HG03558 (cell line): ENCODE measurements around the gene CARS2.
"Not testable (repeated sequence)": the region's sequence is repeated elsewhere in the genome, so short reads cannot be mapped to it uniquely, and the experiment has no call there.

Source experiments
- ATAC-seq: cut with Tn5 transposase; IDR thresholded peaks from one replicate; pipeline ENCODE4 v1.9.1; 2021; ENCODE audit warnings: moderate number of reproducible peaks; ENCODE audit not compliant: unreplicated experiment; ENCODE audit errors: extremely low read depth

The CARS2 gene, protein sequence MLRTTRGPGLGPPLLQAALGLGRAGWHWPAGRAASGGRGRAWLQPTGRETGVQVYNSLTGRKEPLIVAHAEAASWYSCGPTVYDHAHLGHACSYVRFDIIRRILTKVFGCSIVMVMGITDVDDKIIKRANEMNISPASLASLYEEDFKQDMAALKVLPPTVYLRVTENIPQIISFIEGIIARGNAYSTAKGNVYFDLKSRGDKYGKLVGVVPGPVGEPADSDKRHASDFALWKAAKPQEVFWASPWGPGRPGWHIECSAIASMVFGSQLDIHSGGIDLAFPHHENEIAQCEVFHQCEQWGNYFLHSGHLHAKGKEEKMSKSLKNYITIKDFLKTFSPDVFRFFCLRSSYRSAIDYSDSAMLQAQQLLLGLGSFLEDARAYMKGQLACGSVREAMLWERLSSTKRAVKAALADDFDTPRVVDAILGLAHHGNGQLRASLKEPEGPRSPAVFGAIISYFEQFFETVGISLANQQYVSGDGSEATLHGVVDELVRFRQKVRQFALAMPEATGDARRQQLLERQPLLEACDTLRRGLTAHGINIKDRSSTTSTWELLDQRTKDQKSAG

DNA sequence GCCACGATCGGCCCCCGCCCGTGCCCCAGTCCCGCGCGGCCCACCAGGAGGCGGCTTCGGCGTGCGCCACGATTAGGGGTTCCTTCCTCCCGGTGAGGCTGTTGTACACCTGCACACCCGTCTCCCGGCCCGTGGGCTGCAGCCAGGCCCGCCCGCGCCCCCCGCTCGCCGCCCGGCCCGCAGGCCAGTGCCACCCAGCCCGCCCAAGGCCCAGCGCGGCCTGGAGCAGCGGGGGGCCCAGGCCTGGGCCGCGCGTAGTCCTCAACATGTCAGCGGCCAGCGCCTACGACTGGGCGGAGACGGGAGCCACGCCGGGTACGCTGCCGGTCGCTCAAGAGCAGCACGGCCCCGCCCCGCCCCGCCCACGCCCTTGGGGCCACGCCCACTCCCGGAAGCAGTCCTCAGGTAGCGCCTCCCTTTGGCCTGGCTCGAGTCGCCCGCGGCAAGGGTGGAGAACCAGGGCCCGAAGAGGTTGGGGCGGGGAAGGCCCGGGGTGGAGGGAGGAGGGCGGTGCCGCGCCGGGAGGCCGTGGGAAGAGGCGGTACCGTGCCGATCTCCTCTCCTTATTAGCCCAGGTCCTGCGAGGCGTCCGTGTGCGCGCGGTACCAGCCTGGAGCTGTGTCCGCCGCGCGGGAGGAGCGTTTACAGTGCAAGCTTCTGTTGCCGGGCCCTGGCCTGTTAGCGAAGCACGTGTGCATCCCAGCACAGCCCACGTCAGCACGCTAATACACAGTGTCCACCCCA, at the start of gene CARS2:
Gene CARS2, minus strand, starts transcription at position 291 of the 744 bp plus-strand sequence. Its CDS starts 23 bp downstream, at position 268.
- peak; percentile 90 for ATAC-seq

- no peak for ATAC-seq
Measured at GRCh38 chr13:110748271-110748670, 42.4 kb upstream of the CARS2 start.

- no peak for ATAC-seq
Measured at GRCh38 chr13:110746438-110746837, 40.5 kb upstream of the CARS2 start.

DNA sequence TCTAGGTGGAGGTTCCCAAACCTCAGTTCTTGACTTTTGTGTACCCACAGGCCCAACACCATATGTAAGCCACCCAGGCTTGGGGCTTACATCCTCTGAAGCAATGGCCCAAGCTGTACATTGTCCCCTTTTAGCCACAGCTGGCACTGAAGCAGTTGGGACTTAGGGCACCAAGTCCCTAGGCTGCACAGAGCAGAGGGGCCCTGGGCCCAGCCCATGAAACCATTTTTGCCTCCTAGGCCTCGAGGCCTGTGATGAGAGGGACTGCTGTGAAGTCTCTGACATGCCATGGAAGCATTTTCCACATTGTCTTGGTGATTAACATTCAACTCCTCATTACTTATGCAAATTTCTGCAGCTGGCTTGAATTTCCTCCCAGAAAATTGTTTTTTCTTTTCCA, 37.8 kb upstream of the CARS2 start:
- no peak for ATAC-seq

DNA sequence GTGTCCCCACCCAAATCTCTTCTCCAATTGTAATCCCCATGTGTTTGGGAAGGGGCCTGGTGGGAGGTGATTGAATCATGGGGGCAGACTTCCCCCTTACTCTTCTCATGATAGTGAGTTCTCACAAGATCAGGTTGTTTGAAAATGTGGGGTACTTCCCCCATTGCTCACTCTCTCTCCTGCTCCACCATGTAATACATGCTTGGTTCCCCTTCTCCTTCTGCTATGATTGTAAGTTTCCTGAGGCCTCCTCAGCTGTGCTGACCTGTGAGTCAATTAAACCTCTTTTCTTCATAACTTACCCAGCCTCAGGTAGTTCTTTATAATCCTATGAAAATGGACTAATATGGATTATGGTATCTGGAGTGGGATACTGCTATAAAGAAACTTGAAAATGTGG, 31.6 kb upstream of the CARS2 start:
- ATAC-seq: no peak

- no peak for ATAC-seq
Measured at GRCh38 chr13:110734561-110734960, 28.6 kb upstream of the CARS2 start.

DNA sequence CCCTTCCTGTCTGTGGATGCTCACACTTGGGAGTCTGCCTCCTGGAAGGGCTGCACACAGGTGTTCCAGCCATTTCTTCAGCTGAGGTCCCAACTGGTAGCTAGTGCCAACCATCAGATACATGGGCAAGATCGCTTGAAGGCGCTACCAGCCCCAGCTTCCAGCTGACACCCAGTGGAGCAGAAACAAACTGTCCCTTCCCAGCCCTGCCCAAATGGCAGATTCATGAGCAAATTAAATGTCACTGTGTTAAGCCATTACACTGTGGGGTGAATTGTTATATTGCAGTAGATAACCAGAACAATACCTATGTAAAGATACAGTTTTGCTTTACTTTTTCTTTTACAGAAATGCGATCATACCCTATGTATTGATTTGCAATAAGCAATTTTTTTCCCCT, 25.2 kb upstream of the CARS2 start:
- no peak for ATAC-seq

DNA sequence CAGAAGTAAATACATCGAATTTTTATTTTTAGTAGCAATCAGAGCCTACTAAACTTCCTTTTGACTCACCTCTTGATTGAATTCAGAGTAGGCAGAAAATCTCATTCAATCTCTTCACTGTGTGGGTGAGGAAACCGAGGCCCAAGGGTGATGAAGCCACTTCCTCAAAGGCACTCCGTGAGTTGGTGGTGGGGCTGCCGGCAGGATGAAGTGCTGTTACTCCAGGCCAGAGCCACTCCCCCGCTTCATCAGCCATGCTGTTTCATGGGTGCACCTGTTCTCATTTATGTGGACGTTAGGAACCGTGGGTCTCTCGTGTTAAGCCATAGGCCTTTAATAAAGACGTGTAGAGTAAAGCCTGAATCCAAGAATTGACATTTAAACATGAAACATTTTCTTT, 20.8 kb upstream of the CARS2 start:
- ATAC-seq: no peak

DNA sequence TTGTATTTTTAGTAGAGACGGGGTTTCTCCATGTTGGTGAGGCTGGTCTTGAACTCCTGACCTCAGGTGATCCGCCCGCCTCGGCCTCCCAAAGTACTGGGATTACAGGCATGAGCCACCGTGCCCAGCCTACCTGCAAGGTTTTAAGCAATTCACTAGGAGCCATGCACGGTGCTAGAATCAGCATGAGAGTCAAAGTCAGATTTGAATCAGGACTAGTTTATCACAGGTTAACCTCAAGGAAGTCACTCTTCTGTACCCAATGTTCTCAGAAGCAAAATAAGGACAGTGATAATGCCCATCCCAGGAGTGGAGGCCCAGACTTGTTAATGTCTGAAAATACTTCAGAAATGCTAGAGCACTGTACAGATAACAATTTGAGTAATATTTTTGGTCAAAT, 20.2 kb upstream of the CARS2 start:
- ATAC-seq: not testable (repeated sequence)

GRCh38 chr13:110723598-110723997, 17.7 kb upstream of the CARS2 start:
- no peak for ATAC-seq

DNA sequence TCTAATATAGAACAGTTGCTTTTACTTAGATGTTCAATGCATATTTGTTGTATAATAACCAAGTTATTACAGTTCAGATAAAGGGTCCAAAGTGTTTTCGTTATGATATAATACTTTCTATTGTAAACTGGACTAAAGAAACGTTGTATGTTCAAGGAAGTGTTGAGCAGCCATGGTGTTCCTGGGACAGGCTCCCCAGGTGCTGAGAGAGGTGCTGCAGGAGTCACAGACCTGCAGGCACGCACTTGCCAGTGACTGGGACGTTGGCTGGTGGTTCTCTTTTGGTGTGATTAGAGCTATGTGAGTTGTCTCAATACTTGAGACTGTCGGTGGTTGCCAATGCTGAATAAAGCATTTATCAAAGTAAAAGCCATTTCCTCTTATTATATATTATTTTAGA, 17.1 kb upstream of the CARS2 start:
- no peak for ATAC-seq

GRCh38 chr13:110719036-110719710, 13.3 kb upstream of the CARS2 start:
- no peak for ATAC-seq

GRCh38 chr13:110716247-110716515, 10.3 kb upstream of the CARS2 start:
- ATAC-seq: no peak

- peak; percentile 48 for ATAC-seq
Measured at GRCh38 chr13:110715395-110716246, 9.7 kb upstream of the CARS2 start.

GRCh38 chr13:110714797-110715394, 9.0 kb upstream of the CARS2 start:
- ATAC-seq: no peak

- no peak for ATAC-seq
Measured at GRCh38 chr13:110713981-110714796, 8.3 kb upstream of the CARS2 start.

DNA sequence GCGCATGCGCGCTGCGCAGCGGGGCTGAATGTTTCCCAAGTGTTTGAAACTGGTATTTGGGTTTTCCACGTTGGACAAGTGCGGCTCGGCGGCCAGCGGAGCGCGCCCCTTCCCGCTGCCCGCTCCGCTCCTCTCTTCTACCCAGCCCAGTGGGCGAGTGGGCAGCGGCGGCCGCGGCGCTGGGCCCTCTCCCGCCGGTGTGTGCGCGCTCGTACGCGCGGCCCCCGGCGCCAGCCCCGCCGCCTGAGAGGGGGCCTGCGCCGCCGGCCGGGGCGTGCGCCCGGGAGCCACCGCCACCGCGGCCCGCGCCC, 7.7 kb upstream of the CARS2 start, which contains the start of gene ING1:
Gene ING1, plus strand, starts transcription at position 59 of the 311 bp plus-strand sequence. CDS start 450 bp downstream, outside the sequence.
- no peak for ATAC-seq

GRCh38 chr13:110712849-110713641, 7.1 kb upstream of the CARS2 start:
- peak; percentile 34 for ATAC-seq
